COLO668 (cell line): ENCODE measurements around the gene CYTH2.

Source experiments
- DNase-seq: peaks from one replicate; lab custom pipeline; 2025; ENCODE audit not compliant: unreplicated experiment; lab: John Stamatoyannopoulos, UW

The CYTH2 gene

GRCh38 chr19:48492925-48493717, 24.0 kb downstream of the CYTH2 start:
- DNase-seq, result peak; percentile 84

DNA sequence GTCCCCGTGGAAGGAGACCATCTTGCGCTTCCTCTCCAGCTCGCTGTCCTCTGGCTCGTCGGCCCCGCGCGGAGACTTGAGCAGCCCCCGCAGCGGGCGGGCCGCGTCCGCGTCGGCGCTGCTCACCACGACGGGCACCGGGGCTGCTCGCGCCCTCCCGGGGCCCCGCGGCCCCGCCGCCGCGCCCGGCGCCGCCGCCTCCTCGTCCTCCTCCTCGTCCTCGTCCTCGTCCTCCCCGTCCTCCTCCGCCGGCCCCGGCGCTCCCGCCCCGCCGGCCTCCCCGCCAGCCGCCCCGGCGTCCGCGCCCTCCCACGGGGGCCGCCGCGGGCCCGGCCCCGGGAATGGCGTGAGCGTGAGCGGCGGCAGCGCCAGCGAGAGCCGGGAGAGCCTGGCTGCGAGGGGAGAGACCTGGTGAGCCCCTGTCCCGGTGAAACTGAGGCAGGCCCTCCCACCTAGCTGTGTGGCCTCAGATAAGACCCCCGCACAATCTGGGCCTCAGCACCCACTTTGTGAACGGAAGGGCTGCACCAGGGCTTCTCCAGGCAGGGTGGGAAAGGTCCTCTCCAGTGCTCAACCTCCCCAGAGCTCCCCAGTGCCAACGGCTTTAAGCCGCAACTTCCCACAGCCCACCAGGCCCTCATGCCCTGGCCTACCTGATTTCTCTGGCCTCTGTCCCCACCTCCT, 24.7 kb downstream of the CYTH2 start:
- DNase-seq, result no peak

- no peak for DNase-seq
These were observed 26.2 kb downstream of the CYTH2 start for GRCh38 chr19:48495396-48495795.

DNA sequence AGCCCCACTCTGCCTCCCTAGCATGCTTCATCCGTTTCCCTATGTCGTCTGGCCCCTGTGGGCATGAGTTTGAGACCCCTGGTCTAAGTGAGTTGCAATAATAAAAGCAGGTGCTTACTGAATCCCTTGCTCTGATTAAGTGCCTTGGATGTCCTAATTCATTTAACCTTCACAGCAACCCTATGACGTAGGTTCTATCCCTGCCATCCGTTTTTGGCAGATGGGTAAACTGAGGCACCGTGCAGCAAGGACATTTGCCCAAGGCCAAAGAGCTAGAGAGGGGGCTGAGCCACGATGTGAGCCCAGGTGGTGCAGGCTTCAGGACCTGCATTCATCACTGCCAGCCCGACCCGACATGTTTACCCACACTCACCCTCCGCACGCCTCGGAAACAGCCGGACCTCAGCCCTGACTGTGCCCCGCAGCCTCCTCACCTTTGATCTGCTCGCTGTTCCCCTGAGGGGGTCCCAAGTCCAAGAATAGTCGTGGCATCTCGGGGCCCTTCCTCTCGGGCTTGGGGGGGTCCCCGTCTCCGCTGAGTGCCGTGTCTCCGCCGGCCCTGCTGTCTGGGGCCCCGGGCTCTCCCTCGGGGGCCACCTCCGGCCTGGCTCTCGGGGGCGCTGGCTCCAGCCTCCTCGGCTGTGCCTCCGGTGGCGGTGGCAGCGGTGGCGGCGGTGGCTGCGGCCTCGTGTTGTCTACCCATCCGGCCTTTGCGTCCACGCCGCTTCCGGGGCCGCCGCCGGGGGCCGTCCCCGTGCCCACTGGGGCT, 28.0 kb downstream of the CYTH2 start:
- no peak for DNase-seq

DNA sequence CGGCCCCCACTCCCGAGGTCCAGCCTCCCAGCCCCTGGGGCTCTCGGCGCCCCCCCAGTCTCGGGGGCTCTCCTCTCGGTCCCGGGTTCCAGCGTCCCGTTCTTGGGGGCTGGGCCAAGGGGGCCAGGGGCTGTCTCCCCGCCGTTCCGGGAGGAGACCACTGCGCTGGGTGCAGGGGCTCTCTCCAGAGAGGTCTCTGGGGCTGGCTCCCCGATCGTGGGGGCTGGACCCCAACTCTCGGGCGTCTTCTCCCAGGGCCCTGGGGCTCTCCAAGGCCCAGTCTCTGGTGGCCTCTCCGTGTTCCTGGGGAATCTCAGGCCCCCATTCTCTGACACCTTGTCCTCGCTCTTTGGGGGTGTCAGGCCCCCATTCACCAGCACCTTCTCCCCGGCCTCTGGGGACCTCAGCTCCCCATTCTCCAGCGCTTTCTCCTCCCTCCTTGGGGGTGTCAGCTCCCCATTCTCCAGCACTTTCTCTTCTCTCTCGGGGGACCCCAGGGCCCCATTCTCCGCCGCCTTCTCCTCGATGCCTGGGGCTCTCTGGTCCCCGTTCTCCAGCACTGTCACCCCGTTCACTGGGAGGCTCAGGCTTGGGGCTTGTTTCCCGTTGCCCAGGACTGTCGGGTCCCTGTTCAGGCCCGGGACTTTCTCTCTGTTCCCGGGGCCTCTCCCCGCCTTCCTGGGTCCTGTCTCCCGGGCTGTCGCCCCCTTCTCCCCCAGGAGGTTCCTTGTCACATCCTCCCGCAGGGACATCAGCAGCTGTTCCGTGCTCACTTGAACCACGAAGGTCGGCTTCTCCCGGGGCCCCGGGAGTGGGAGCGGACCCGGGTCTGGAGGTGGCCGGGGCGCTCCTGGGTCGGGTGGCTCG, 28.8 kb downstream of the CYTH2 start:
- DNase-seq, result no peak

- DNase-seq, result no peak
These were observed 29.6 kb downstream of the CYTH2 start for GRCh38 chr19:48498595-48499311.

DNA sequence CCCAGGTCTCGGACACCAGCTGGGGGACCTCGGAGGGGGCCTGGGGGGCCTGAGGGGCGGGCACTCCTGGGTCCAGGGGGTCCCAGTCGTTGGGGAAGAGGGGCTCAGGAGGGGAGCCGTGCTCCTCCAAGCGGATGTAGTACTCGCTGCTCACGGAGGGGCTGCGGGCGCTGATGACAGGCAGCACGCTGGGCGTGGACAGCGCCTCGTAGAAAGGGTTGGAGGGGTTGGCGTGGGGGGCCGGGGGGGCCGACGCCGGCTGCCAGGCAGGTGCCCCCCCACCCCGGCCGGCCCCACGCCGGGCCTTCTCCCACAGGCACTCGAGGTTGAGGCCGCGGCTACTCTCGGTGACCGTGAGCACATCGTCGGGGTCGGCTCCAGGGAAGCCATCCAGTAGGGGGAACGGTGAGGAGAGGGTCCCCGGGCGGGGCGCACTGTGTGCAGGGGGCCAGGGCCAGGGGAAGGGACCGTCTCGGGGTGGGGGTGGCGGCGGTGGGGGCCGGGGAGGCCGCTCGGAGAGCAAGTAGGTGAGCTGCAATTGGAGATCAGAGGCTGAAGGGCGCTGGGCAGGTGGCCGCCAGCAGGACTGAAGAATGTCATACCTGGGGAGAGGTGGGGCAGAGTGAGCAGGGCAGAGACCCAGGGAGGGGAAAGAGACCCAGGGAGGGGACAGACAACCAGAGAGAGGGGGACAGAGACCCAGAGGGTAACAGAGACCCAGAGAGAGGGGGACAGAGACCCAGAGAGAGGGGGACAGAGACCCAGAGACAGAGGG, 30.3 kb downstream of the CYTH2 start:
- DNase-seq, result no peak

- no peak for DNase-seq
These were observed 31.8 kb downstream of the CYTH2 start for GRCh38 chr19:48500830-48501493.

- DNase-seq, result peak; percentile 66
These were observed 32.6 kb downstream of the CYTH2 start for GRCh38 chr19:48501494-48502349.

DNA sequence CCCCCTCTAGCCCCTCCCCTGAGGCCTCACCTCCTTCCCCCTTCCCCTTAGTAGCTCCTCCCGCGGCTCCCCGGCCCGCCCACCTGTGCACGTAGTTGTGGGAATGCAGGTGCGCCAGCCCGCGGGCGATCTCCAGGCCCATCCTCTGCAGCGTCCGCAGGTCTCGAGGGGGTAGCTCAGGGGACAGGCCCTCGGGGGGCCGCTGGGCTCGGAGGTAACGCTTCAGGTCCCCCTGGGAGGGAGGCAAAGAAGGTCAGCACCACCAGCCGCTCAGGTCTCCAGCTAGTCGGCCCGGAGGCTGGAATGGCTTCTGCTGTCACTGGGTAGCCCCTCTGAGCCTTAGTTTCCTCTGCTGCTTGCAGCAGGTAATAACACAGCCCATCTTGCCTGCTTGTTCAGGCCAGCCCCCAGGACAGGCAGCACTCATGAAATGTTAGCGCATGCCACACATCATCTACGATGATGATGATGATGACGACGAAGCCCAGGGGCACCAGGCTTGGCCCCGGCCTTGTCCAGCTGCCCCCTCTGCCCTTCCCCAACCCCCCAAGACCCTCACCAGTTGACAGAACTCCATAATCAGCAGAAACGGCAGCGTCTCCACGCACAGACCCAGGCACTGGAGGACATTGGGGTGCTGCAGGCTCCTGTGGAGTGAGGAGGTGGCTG, 33.3 kb downstream of the CYTH2 start:
- no peak for DNase-seq

- no peak for DNase-seq
These were observed 37.1 kb downstream of the CYTH2 start for GRCh38 chr19:48506138-48506733.

DNA sequence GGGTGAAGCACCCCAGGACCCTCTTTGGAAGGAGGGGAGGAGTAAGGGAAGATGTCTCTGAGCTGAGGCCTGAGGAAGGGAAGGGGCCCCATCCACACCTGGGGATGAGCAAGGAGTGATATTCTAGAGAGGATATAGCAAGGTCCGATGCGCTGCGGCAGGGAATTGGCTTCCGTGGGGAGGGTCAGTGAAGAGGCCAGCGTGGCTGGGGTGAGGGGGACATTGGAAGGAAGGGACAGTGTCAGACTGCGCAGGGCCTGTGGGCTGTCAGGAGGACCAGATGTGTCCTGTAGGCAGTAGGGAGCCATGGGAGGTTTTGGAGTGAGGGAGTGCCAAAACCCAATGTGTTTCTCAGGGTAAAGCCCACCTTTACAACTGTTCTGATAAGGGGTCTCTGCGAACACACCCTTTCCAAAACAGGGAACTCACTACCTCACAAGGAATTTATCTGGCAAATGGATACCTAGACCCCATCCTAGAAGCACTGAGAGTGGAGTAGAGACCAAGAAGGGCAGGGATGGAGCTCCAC, 38.8 kb downstream of the CYTH2 start:
- no peak for DNase-seq

DNA sequence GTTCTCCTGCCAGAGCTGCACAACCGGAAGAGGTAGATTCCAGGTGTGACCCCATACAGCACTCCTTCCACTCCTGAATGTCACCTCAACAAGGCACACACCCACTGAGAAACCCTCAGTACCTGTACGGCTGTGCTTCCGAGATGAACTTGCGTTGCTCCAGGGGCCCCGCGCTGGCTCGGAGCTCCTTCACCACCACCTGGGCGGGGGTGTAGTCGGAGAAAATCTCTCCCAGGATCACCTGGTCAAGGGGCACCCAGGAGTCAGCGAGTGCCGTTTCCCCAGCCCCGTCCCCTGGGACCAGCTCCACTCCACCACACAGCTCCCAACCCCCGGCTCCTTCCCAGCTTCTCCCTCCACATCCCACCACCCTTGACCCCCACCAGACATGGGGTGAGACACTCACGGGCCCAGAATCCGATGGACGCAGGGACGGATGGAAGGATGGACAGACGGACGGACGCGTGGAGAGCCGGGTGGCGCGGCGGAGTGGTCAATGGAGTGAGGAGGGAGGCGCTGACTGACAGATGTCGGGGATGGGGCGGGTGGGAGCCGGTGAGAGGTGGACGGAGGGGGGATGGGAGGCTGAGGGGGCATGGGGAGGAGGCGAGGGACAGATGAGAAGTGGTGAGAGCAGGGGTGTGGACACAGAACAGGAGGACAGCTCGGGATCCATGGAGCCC, 39.7 kb downstream of the CYTH2 start:
- no peak for DNase-seq

GRCh38 chr19:48509467-48510194, 40.5 kb downstream of the CYTH2 start:
- no peak for DNase-seq

DNA sequence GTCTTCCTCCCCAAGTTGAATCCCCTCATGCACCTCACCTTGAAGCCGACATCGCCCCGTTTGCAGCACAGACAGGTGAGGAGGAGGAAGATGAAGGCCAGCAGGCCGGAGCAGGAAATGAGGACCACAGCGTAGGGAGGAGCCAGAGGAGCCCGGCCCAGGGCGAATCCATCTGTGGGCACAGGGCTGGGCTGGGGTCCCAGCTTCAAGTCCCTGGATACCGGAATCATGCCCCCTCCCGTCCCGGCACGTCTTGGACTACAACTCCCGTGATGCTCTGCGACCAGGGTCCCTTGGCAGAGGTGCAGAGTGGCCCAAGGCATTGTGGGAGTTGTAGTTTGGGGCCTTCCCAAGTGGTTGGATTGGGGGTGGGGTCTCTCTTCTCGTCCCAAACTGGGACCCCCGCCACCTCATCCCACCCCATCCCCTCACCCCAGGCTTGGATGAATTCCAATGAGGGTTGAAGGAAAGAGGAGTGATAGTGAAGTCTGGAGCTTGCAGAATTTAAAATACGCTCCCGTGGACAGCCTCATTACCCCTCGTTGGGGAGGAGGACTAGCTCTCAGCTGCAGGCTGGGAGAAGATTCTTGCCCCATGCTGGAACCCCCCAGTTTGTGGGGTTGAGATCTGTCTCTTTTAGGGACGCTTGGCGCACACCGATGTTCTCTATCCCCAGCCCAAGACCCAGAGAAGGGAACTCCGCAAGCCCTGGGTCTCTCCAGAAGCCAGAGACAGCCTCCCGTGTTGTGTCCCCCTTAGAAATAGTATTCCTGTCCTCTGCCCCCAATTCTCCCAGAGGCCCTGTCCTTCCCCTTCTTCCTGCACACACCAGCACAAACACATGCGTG, 41.5 kb downstream of the CYTH2 start:
- peak; percentile 40 for DNase-seq
